GM12878 (cell line): ENCODE measurements around the gene KRT31. TPM values are rescaled to one million over a fixed set of nuclear protein-coding genes. Genes with fewer than 3 reads are reported as not detected.

ENCODE experiments used
- ATAC-seq: fragments of 200-7000 bp; cut with Tn5 transposase; 3 replicates; pipeline ENCODE4 v1.9.1; 2020; ENCODE audit warnings: mild to moderate bottlenecking, moderate library complexity
- BruUV-seq: library from RNA; stranded (reverse); fragments of 400-500 nt; replicated peaks from 2 replicates; lab custom pipeline; 2021; lab: Mats Ljungman, UMichigan
- CTCF ChIA-PET: fragments of 300-600 bp; sonication (Branson Sonifier 250); formaldehyde crosslinking; extraction: SDS; loops from one replicate; lab custom pipeline; 2021; ENCODE audit warnings: inconsistent platforms; lab: Yijun Ruan, JAX
- POLR2A ChIA-PET: fragments of 350-600 bp; formaldehyde crosslinking; extraction: SDS; loops from one replicate; lab custom pipeline; 2021; ENCODE audit warnings: inconsistent platforms; lab: Charles Lee
- RAD21 ChIA-PET: fragments of 300-600 bp; sonication (Branson Sonifier 250); formaldehyde crosslinking; loops from one replicate; lab custom pipeline; 2023; ENCODE audit warnings: antibody characterized with exemption; ENCODE audit not compliant: unreplicated experiment; lab: Charles Lee
- SMC1A ChIA-PET: fragments of 300-600 bp; sonication (Branson Sonifier 250); formaldehyde crosslinking; loops from one replicate; lab custom pipeline; 2023; ENCODE audit not compliant: unreplicated experiment, uncharacterized antibody; lab: Charles Lee
- DNase-seq: peaks from one replicate; pipeline ENCODE4 v3.0.0-alpha.2; 2011; ENCODE audit warnings: low read depth, low spot score
- FAIRE-seq: peaks from 3 replicates; lab custom pipeline; 2011; peaks lifted over from hg19 to GRCh38; lab: Jason Lieb, UNC
- H2AFZ ChIP-seq: 2 replicates; pipeline ENCODE4 v1.6.0; 2011; ENCODE audit warnings: low read depth, low read length, control low read depth; ENCODE audit not compliant: control insufficient read depth
- H3K27ac ChIP-seq: 2 replicates; pipeline ENCODE4 v1.5.1; 2011; ENCODE audit warnings: control low read depth; ENCODE audit not compliant: control insufficient read depth, insufficient read depth
- H3K27me3 ChIP-seq, 2 experiments: replicated peaks in 1 of 2; 2 replicates each; pipeline versions ENCODE4 v1.6.0 to v1.6.1; 2011; ENCODE audit warnings: low read length in 1 of 2; ENCODE audit not compliant: control insufficient read depth in 2 of 2, insufficient read depth in 2 of 2
- H3K36me3 ChIP-seq, 2 experiments: 2 replicates each; pipeline ENCODE4 v1.5.1; 2011; ENCODE audit warnings: low read length in 1 of 2; ENCODE audit not compliant: control insufficient read depth in 2 of 2, insufficient read depth in 2 of 2
- H3K4me1 ChIP-seq: 2 replicates; pipeline ENCODE4 v1.6.1; 2011; ENCODE audit warnings: mild to moderate bottlenecking, low read length, moderate library complexity, mixed read lengths; ENCODE audit not compliant: control insufficient read depth, insufficient read depth
- H3K4me2 ChIP-seq: 2 replicates; pipeline ENCODE4 v1.6.0; 2011; ENCODE audit warnings: control low read depth; ENCODE audit not compliant: control insufficient read depth, insufficient read depth
- H3K4me3 ChIP-seq: fragments of 200-600 bp; sonication (generic); 2 replicates; pipeline ENCODE4 v1.5.1; 2016
- H3K79me2 ChIP-seq: 2 replicates; pipeline ENCODE4 v1.6.0; 2011; ENCODE audit warnings: low read length; ENCODE audit not compliant: control insufficient read depth, insufficient read depth
- H3K9ac ChIP-seq: 2 replicates; pipeline ENCODE4 v1.8.0; 2011; ENCODE audit warnings: low read length, control low read depth, mixed read lengths; ENCODE audit not compliant: control insufficient read depth, insufficient read depth
- H3K9me3 ChIP-seq: replicated peaks from 3 replicates; pipeline ENCODE4 v1.5.1; 2011; ENCODE audit warnings: mild to moderate bottlenecking, low read length; ENCODE audit not compliant: control insufficient read depth, insufficient read depth
- H4K20me1 ChIP-seq: 2 replicates; pipeline ENCODE4 v1.6.0; 2011; ENCODE audit not compliant: control insufficient read depth, insufficient read depth
- JUND ChIP-seq: IDR thresholded peaks from 2 replicates; pipeline ENCODE4 v1.6.1; 2012; ENCODE audit warnings: low read depth, mild to moderate bottlenecking, low read length, improper control_type of control experiment, moderate library complexity
- NFYA ChIP-seq: IDR thresholded peaks from 2 replicates; pipeline ENCODE4 v1.6.1; 2011; ENCODE audit warnings: low read depth, mild to moderate bottlenecking, low read length, improper control_type of control experiment, borderline replicate concordance
- NRF1 ChIP-seq: conservative IDR thresholded peaks from 2 replicates; pipeline ENCODE4 v1.6.1; 2011; ENCODE audit warnings: mild to moderate bottlenecking, low read depth, low read length, improper control_type of control experiment
- POLR2A ChIP-seq: IDR thresholded peaks from 2 replicates; pipeline ENCODE4 v1.6.1; 2011; ENCODE audit warnings: low read depth, mild to moderate bottlenecking, low read length
- RELB ChIP-seq: fragments of 450-650 bp; IDR thresholded peaks from 2 replicates; pipeline ENCODE4 v1.6.1; 2017; ENCODE audit warnings: low read depth, mild to moderate bottlenecking, moderate library complexity
- ZBTB40 ChIP-seq: fragments of 450-650 bp; IDR thresholded peaks from 2 replicates; pipeline ENCODE4 v1.6.1; 2016; ENCODE audit warnings: mild to moderate bottlenecking, moderate library complexity, borderline replicate concordance
- ZNF274 ChIP-seq: IDR thresholded peaks from one replicate; pipeline ENCODE4 v1.8.0; 2011; ENCODE audit not compliant: insufficient read length, insufficient read depth
- WGBS: methylation state at CpG from one replicate; pipeline ENCODE4 v1.1.6; 2016; ENCODE audit warnings: low lambda C conversion rate; ENCODE audit not compliant: insufficient replicate concordance, insufficient coverage; ENCODE audit errors: missing lambda C conversion rate; 5-methylcytosine and 5-hydroxymethylcytosine counted together
- in situ Hi-C: fragments of 300-500 bp; cut with MboI; formaldehyde crosslinking; loops from 9 replicates; pipeline ENCODE4 v1.14.3; 2018; ENCODE audit warnings: mixed read lengths
- intact Hi-C: fragments of 100-400 bp; cut with micrococcal nuclease; formaldehyde crosslinking; loops from one replicate; pipeline ENCODE4 v1.14.2; 2022; ENCODE audit not compliant: unreplicated experiment
- polyA plus RNA-seq, 11 experiments: library from polyadenylated mRNA; depleted of rRNA in 4 of 11; unstranded in 6 of 11; stranded (reverse) in 5 of 11; fragments of >200 nt; fragmentation: Nextera tagmentation in 4 of 11; fragmentation: Illumina TruSeq in 1 of 11; extraction: Ambion mirVana in 4 of 11; extraction: Trizol in 1 of 11; gene quantifications; 1 replicate in 1 of 11; 2 replicates in 10 of 11; pipeline versions ENCODE4 v1.2.1 to v1.2.3, GENCODE V29; 2011 to 2016; ENCODE audit warnings: inconsistent platforms in 2 of 11, missing spikeins in 2 of 11, low read depth in 1 of 11
- total RNA-seq, 4 experiments: library from RNA; depleted of rRNA in 3 of 4; stranded (reverse); fragments of >200 nt in 3 of 4; fragmentation: Illumina TruSeq in 1 of 4; extraction: Trizol in 1 of 4; gene quantifications; 2 replicates each; pipeline versions ENCODE4 v1.2.1 to v1.2.3, GENCODE V29; 2013 to 2021

The KRT31 gene
- total and polyA plus RNA-seq, 10 of the 15 experiments (the other 5 are each of a cell fraction or from before 2014, with no cell fraction given) = not detected

GRCh38 chr17:41416479-41416878, 19.1 kb upstream of the KRT31 start:
- no peaks in the 10 kb centered on the region for H3K36me3 ChIP-seq
- FAIRE-seq = no peak
- ATAC-seq = no peak
- no peaks in the 10 kb centered on the region for H3K9me3 ChIP-seq
- no peaks in the 10 kb centered on the region; a peak in 2 of 4 replicates for H3K27me3 ChIP-seq
- no peak overlapping the region for H3K4me2 ChIP-seq
- ChIA-PET SMC1A (no interaction called here), POLR2A (no interaction called here), RAD21 (no interaction called here), CTCF (interaction anchor here (0.7 kb wide), 1 partner anchor 13 kb away, joined by 3 read pairs; no protein-coding TSS in a partner anchor)
- WGBS = 46% methylated on average over 5 of the region's 5 CpGs
- H3K4me3 ChIP-seq = no peak overlapping the region
- H4K20me1 ChIP-seq = no peaks in the 10 kb centered on the region
- H3K79me2 ChIP-seq = no peaks in the 10 kb centered on the region
- H2AFZ ChIP-seq = no peak overlapping the region
- in situ Hi-C loops = no loop called here
- no peaks in the 10 kb centered on the region for H3K4me1 ChIP-seq
- no peak for DNase-seq
- intact Hi-C loops = no loop called here
- TF ChIP-seq JUND (no peak), ZBTB40 (no peak), NRF1 (no peak), NFYA (no peak), POLR2A (no peak), RELB (no peak), ZNF274 (no peak)
- no peak overlapping the region for H3K9ac ChIP-seq
- BruUV-seq = no TSS peak
- no peak overlapping the region for H3K27ac ChIP-seq
